ENCODE measurements around the gene BCAS1.
"Not testable (repeated sequence)": the region's sequence is repeated elsewhere in the genome, so short reads cannot be mapped to it uniquely, and the experiment has no call there.

- TF ChIP-seq REST (IDR thresholded peaks at IDR 0.05; ENCODE audit: insufficient replicate concordance, low read depth); CTCF (IDR thresholded peaks at IDR 0.05; ENCODE audit: insufficient read depth, low read length); SPI1 (IDR thresholded peaks at IDR 0.05; ENCODE audit: borderline replicate concordance, low read depth); GABPA (IDR thresholded peaks at IDR 0.05; ENCODE audit: low read depth): not testable (repeated sequence)
Observed at GRCh38 chr20:53973882-53974281, 96.5 kb downstream of the BCAS1 start.
